OCI-LY1 (cell line): ENCODE measurements around the gene LCN1.

Experiments
- EZH2 ChIP-seq: fragments of 200-600 bp; sonication (generic), shearing (Covaris generic); IDR thresholded peaks from 2 replicates; pipeline ENCODE4 v1.8.0; 2017; ENCODE audit warnings: borderline replicate concordance, mixed run types, mild to moderate bottlenecking, antibody characterized with exemption, low read length, moderate library complexity, mixed read lengths
- TF ChIP-seq, protein P1 (sequence below): fragments of 200-600 bp; sonication (generic), shearing (Covaris generic); IDR thresholded peaks from 2 replicates; pipeline ENCODE4 v1.5.1; 2017; ENCODE audit warnings: mild to moderate bottlenecking, antibody characterized with exemption, low read length, moderate library complexity, mixed read lengths

GRCh38 chr9:135514342-135515082, 6.7 kb upstream of the LCN1 start:
- TF ChIP-seq, protein P1, sequence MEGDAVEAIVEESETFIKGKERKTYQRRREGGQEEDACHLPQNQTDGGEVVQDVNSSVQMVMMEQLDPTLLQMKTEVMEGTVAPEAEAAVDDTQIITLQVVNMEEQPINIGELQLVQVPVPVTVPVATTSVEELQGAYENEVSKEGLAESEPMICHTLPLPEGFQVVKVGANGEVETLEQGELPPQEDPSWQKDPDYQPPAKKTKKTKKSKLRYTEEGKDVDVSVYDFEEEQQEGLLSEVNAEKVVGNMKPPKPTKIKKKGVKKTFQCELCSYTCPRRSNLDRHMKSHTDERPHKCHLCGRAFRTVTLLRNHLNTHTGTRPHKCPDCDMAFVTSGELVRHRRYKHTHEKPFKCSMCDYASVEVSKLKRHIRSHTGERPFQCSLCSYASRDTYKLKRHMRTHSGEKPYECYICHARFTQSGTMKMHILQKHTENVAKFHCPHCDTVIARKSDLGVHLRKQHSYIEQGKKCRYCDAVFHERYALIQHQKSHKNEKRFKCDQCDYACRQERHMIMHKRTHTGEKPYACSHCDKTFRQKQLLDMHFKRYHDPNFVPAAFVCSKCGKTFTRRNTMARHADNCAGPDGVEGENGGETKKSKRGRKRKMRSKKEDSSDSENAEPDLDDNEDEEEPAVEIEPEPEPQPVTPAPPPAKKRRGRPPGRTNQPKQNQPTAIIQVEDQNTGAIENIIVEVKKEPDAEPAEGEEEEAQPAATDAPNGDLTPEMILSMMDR: no peak
- TF ChIP-seq EZH2: no peak
